Pancreas (tissue), 10 donors: ENCODE data around the gene DDR1. TPM values are rescaled to one million over a fixed set of nuclear protein-coding genes. Genes with fewer than 3 reads are reported as not detected.
"Not testable (repeated sequence)": the region's sequence is repeated elsewhere in the genome, so short reads cannot be mapped to it uniquely, and the experiment has no call there.

Source experiments
- ATAC-seq, 4 donors: fragments of 200-7000 bp; cut with Tn5 transposase; one replicate each; pipeline versions ENCODE4 v1.8.0 to v1.9.1; 2020; ENCODE audit warnings: mild to moderate bottlenecking in 4 of 4, moderate library complexity in 4 of 4
- DNase-seq, 6 donors: peaks; one replicate each; pipeline ENCODE4 v3.0.0-alpha.2; 2020
- FAIRE-seq: peaks from 2 replicates; lab custom pipeline; 2012; peaks lifted over from hg19 to GRCh38; lab: Jason Lieb, UNC
- H3K27ac ChIP-seq, 4 donors: fragments of 200-600 bp; sonication (generic); 1 replicate in 3 of 4; 2 replicates in 1 of 4; pipeline versions ENCODE4 v1.5.0 to v1.8.0; 2020
- H3K27me3 ChIP-seq, 4 donors: fragments of 200-600 bp; one replicate each; pipeline ENCODE4 v1.8.0; 2021
- H3K36me3 ChIP-seq, 3 donors: fragments of 200-600 bp; sonication (generic) in 1 of 3; one replicate each; pipeline versions ENCODE4 v1.5.0 to v1.8.0; 2020 to 2021
- H3K4me1 ChIP-seq, 3 donors: fragments of 200-600 bp; one replicate each; pipeline ENCODE4 v1.8.0; 2021
- H3K4me3 ChIP-seq, 4 donors: fragments of 200-600 bp; sonication (generic) in 2 of 4; one replicate each; pipeline versions ENCODE4 v1.5.0 to v1.8.0; 2020 to 2021
- H3K9me3 ChIP-seq, 4 donors: fragments of 200-600 bp; one replicate each; pipeline ENCODE4 v1.8.0; 2021
- CTCF ChIP-seq, 4 donors: fragments of 200-600 bp; sonication (generic) in 3 of 4; IDR thresholded peaks; one replicate each; pipeline versions ENCODE4 v1.5.0 to v1.8.0; 2021; ENCODE audit warnings: antibody characterized with exemption in 4 of 4
- whole genome bisulfite sequencing, 2 donors: extraction: QIAGEN DNeasy Blood & Tissue Kit; methylation state at CpG; one replicate each; pipeline ENCODE4 v1.1.7; 2013; 5-methylcytosine and 5-hydroxymethylcytosine counted together
- intact Hi-C, 3 donors: fragments of 100-400 bp; cut with DNase I; formaldehyde crosslinking; loops; one replicate each; pipeline versions ENCODE4 v1.11.1 to v1.14.2; 2022
- polyA plus RNA-seq, 2 donors: library from polyadenylated mRNA; stranded (reverse); fragments of 200-250 nt; gene quantifications; one replicate each; pipeline ENCODE4 v1.2.3, GENCODE V29; 2013
- total RNA-seq, 6 donors: library from RNA; stranded (reverse); fragmentation: NEBNext Ultra II Directional in 4 of 6; extraction: Animal tissue kit (Norgen Biotek cat#: 25700) in 4 of 6; gene quantifications; one replicate each; pipeline versions ENCODE4 v1.2.1 to v1.2.4, GENCODE V29; 2021 to 2023
- donor health status: healthy with polysubstance abuse.
- donor health status: DM: no; HTN: no; CAD: no; lungs with moderate emphysema.
- donor health status: DM: no; HTN: no; CAD: no.
- donor health status: control.
- donor health status: control.
- donor health status: Bipolar disorder and iron deficiency.
- donor health status: DM: yes; HTN: yes; CAD: no.
- donor health status: DM: no; HTN: no; CAD: no.
- donor health status: DM: no; HTN: no; CAD: no.
- donor health status: DM: yes; HTN: yes; CAD: no.

Gene DDR1
- total and polyA plus RNA-seq, 8 donors: 92.7 to 160 (median 118) TPM

- intact Hi-C loops: loop anchor here (10.0 kb wide), 3 partner anchors 108 to 158 kb away; no protein-coding TSS in a partner anchor
- peaks cover 0 to 36% (median 0%) of the 10 kb centered on the region in 3 donors for H3K36me3 ChIP-seq
- H3K4me1 ChIP-seq: no peaks in the 10 kb centered on the region
- ATAC-seq (peak; percentile 68 to 90 (median 82)), DNase-seq (peak in 3 of 6 donors; percentile 45 to 68 (median 48)), FAIRE-seq (no peak)
- H3K27me3 ChIP-seq: no peaks in the 10 kb centered on the region
- 78% methylated on average over 4 of the region's 4 CpGs for WGBS, 2 donors
- no peak for TF ChIP-seq CTCF (IDR thresholded peaks at IDR 0.05)
- H3K27ac ChIP-seq: peak overlapping the region in 3 of 4 donors; percentile 6 to 39 (median 22)
- no peaks in the 10 kb centered on the region for H3K9me3 ChIP-seq
- no peak overlapping the region for H3K4me3 ChIP-seq
Measured at GRCh38 chr6:30926644-30927043, 42.3 kb downstream of the DDR1 start.

- 89 to 99% methylated on average over 3 of the region's 3 CpGs for WGBS, 2 donors
- DNase-seq, H3K9me3 ChIP-seq, H3K27me3 ChIP-seq, H3K4me1 ChIP-seq, ATAC-seq, H3K4me3 ChIP-seq, FAIRE-seq: not testable (repeated sequence)
- H3K27ac ChIP-seq: peak overlapping the region in 3 of 4 donors; percentile 6 to 39 (median 22)
- H3K36me3 ChIP-seq: peaks cover 0 to 31% (median 0%) of the 10 kb centered on the region in 3 donors
- intact Hi-C loops: loop anchor here (10.0 kb wide), 3 partner anchors 108 to 158 kb away; no protein-coding TSS in a partner anchor
Measured at GRCh38 chr6:30927080-30927479, 42.8 kb downstream of the DDR1 start.

- no peak for FAIRE-seq
- Histone ChIP-seq H3K27me3 (no peaks in the 10 kb centered on the region), H3K9me3 (no peaks in the 10 kb centered on the region), H3K27ac (no peak overlapping the region), H3K36me3 (peaks cover 0 to 15% (median 0%) of the 10 kb centered on the region in 3 donors), H3K4me3 (no peak overlapping the region), H3K4me1 (peaks cover 0 to 6% (median 0%) of the 10 kb centered on the region in 3 donors)
- TF ChIP-seq CTCF (IDR thresholded peaks at IDR 0.05): no peak
- DNase-seq: no peak
- intact Hi-C loops: loop anchor here (10.0 kb wide), 3 partner anchors 106 to 156 kb away; no protein-coding TSS in a partner anchor
- 96 to 98% methylated on average over 3 of the region's 3 CpGs for WGBS, 2 donors
- no peak for ATAC-seq
Measured at GRCh38 chr6:30928677-30929076, 44.4 kb downstream of the DDR1 start.

- 73 to 76% methylated on average over 4 of the region's 4 CpGs for WGBS, 2 donors
- Histone ChIP-seq H3K4me1 (peaks cover 0 to 6% (median 0%) of the 10 kb centered on the region in 3 donors), H3K4me3 (no peak overlapping the region), H3K27ac (no peak overlapping the region), H3K36me3 (peaks cover 0 to 7% (median 0%) of the 10 kb centered on the region in 3 donors), H3K9me3 (no peaks in the 10 kb centered on the region), H3K27me3 (no peaks in the 10 kb centered on the region)
- no peak for TF ChIP-seq CTCF (IDR thresholded peaks at IDR 0.05)
- DNase-seq (no peak), FAIRE-seq (no peak), ATAC-seq (no peak)
- intact Hi-C loops: loop anchor here in 1 of 3 donors (10.0 kb wide), 1 partner anchor 134 kb away; no protein-coding TSS in a partner anchor
Measured at GRCh38 chr6:30930506-30930905, 46.2 kb downstream of the DDR1 start.

GRCh38 chr6:30931272-30931671, 47.0 kb downstream of the DDR1 start:
- peaks cover 0 to 6% (median 0%) of the 10 kb centered on the region in 3 donors for H3K4me1 ChIP-seq
- H3K27me3 ChIP-seq: no peaks in the 10 kb centered on the region
- no peak for ATAC-seq
- peak overlapping the region in 2 of 4 donors; percentile 42 to 61 for H3K27ac ChIP-seq
- intact Hi-C loops: loop anchor here in 1 of 3 donors (10.0 kb wide), 1 partner anchor 134 kb away; no protein-coding TSS in a partner anchor
- WGBS, 2 donors: 61 to 69% methylated on average over 8 of the region's 8 CpGs
- no peaks in the 10 kb centered on the region for H3K9me3 ChIP-seq
- H3K36me3 ChIP-seq: no peaks in the 10 kb centered on the region
- no peak for TF ChIP-seq CTCF (IDR thresholded peaks at IDR 0.05)
- DNase-seq: no peak
- no peak overlapping the region for H3K4me3 ChIP-seq
- no peak for FAIRE-seq
